GM21423 (cell line): ENCODE data around the gene AMIGO2.
"Not testable (repeated sequence)": the region's sequence is repeated elsewhere in the genome, so short reads cannot be mapped to it uniquely, and the experiment has no call there.

Source experiments
- ATAC-seq: cut with Tn5 transposase; IDR thresholded peaks from one replicate; pipeline ENCODE4 v1.9.1; 2021; ENCODE audit warnings: mild to moderate bottlenecking, moderate library complexity; ENCODE audit not compliant: unreplicated experiment

AMIGO2 gene, protein sequence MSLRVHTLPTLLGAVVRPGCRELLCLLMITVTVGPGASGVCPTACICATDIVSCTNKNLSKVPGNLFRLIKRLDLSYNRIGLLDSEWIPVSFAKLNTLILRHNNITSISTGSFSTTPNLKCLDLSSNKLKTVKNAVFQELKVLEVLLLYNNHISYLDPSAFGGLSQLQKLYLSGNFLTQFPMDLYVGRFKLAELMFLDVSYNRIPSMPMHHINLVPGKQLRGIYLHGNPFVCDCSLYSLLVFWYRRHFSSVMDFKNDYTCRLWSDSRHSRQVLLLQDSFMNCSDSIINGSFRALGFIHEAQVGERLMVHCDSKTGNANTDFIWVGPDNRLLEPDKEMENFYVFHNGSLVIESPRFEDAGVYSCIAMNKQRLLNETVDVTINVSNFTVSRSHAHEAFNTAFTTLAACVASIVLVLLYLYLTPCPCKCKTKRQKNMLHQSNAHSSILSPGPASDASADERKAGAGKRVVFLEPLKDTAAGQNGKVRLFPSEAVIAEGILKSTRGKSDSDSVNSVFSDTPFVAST

DNA sequence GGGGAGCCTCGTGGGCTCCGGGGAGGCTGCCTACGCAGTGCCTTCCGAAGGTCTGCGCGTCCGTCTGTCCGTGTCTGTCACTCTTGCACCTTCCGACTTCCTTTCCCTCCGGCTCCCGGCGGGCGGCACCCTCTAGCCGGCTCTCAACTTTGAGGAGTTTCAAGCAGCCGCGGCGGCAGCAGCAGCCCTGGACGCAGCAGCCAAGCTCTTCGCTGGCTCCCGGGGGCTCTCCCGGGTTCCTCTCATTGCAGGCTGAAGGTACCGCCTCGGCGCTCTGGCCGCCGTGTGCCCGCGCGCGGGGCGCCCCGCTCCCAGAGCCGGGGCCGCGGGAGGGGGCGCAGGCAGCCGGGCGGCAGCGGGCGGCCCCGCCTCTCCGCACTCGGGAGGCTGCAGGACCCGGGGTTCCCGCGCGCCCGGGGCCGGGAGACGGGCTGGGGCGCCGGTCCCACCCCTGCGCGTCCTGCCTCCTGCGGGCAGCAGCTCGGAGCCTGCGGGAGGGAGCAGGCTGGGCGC lies at the start of gene AMIGO2, which contains the start of gene PCED1B:
Gene AMIGO2 (minus strand): TSS at position 492 of the 513 bp plus-strand sequence. CDS start 957 bp downstream, outside the sequence.
Gene PCED1B (plus strand): TSS at position 154 of the 513 bp plus-strand sequence. CDS start 155,443 bp downstream, outside the sequence.
- ATAC-seq, result peak; percentile 70

DNA sequence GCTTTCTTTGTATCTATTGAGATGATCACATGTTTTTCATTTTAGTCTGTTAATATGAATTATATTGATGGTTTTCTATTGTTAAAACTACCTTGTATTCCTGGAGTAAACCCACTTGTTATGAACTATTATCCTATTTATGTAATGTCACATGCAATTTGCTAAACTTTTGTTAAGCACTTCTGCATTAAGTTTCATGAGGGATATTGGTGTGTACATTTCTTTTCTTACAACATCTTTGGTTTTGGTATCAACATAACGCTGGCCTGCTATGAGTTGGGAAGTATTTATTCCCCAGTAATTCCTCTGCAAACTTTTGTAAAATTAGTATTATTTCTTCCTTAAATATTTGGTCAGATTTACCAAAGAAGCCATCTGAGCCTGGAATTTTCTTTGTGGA lies 46.5 kb upstream of the AMIGO2 start:
- ATAC-seq, result no peak

DNA sequence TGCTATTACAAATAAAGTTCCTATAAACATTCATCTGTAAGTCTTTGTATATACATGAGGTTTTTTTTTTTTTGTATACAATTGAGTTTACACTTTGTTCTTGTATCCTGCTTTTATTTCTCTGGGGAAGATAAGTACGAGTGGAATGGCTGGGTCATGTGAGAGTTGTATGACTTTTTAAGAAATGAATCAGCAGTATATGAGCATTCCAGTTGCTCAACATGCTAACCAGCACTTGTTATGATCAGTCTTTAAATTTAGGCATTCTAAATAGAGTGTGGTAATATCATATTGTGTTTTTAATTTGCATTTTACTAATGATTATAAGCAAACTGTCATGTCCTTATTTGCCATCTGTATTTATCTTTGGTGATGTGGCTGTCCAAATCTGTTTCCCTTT lies 44.7 kb upstream of the AMIGO2 start:
- ATAC-seq, result no peak

DNA sequence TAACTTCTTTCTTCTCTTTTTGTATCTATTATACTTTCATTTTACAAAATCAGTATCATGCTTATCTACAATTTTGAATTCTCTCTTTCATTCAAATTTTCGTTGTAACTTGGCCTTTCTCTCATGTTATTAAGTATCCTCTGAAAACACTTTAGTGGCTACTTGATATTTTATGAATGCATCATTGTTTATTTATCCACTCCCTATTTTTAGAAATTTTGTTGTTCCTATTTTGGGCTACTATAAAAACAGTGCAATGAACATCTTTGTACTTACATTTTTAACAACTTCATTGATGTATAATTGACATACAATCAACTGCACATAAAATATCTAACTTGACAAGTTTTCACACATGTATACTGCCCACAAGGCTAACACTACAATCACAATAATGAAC lies 44.0 kb upstream of the AMIGO2 start:
- ATAC-seq, result no peak

DNA sequence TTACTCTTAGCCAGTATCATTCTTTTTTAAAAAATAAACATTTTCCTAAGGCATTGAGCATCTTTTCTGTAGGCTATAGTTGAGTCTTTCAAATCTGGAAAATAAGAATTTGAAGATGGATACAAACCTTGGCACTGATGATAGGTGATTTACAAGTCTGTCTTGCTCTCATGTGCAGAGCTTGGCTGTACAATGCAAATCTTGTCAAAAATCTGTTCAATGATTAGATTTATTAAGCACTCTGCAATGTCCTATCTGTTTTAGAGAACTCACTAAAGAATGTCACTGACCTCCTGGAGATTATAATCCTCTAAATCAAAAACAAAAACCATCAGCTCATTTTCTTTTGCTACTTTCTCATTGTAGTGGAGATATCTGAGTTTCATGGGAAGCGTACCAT lies 42.8 kb upstream of the AMIGO2 start:
- no peak for ATAC-seq

DNA sequence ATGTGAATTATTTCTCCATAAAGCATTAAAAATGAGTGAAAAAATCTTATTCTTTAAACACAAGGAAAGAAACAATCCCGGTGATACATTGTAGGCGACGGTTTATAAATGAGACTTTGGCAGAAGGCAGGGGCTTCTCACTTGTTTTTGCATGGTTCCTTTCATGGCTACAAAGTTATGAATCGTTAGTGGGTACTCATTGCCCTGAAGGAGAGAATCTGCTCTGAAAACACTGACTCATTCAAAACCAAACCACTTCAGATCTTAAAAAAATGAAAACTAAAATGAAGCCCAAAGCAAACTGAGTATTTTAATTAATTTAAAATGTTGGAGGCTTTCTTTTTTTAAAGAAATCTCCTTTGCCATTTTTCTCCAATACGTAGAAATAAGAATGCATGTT lies 41.4 kb upstream of the AMIGO2 start:
- ATAC-seq, result no peak

DNA sequence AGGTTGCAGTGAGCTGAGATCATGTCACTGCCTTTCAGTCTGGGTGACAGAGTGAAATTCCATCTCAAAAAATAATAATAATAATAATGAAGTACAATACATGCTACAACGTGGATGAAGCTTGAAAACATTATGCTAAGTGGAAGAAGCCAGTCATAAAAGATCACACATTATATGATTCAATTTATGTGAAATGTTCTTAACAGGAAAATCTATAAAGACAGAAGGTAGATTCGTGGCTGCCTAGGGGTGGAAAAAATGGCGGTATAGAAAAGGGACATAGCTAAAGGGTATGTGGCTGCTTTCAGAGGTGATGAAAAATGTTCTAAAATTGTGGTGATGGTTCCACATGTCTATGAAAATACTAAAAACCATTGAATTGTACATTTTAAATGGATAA lies 41.0 kb upstream of the AMIGO2 start:
- ATAC-seq, result no peak

DNA sequence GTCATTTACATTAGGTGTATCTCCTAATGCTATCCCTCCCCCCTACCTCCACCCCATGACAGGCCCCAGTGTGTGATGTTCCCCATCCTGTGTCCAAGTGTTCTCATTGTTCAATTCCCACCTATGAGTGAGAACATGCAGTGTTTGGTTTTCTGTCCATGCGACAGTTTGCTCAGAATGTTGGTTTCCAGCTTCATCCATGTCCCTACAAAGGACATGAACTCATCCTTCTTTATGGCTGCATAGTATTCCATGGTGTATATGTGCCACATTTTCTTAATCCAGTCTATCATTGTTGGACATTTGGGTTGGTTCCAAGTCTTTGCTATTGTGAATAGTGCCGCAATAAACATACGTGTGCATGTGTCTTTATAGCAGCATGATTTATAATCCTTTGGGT lies 37.5 kb upstream of the AMIGO2 start:
- ATAC-seq, result not testable (repeated sequence)

DNA sequence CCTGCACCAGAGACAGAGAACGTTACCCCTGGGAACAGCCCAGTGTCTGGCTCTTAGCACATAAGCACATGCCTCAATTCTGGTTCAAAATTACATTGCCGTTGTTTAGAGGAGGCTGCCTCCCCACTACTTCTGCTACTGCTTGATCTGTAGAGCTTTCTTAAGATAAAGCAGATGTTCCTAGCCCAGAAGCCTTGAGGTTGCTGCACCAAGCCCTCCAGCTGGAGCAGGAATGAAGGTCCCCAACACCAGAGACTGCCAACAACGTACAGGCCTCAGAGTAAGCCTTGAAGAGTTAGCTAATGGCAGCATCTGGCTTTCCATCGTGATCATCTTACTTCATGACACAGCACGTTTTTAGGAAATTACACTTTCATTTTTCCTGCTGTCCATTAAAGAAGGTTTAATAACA lies 34.7 kb upstream of the AMIGO2 start:
- no peak for ATAC-seq

DNA sequence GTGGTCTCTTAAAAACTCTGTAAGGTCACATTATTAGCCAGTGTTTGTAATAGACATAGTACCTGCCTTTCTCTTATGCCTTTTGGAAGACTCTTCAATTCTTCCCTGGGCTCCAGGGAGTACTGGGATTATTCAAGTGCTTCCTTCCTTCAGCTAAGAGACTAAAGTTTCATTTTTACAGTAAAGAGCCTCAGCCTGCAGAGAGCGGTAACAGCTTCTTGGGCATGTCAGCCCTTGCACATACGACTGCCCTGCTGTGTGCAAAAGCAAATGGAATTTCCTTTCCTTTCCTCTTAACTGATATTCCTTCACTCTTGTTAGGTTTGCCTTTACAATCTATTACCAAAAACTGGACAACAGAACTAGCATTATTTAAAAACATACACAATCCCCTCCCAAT lies 32.9 kb upstream of the AMIGO2 start:
- no peak for ATAC-seq

DNA sequence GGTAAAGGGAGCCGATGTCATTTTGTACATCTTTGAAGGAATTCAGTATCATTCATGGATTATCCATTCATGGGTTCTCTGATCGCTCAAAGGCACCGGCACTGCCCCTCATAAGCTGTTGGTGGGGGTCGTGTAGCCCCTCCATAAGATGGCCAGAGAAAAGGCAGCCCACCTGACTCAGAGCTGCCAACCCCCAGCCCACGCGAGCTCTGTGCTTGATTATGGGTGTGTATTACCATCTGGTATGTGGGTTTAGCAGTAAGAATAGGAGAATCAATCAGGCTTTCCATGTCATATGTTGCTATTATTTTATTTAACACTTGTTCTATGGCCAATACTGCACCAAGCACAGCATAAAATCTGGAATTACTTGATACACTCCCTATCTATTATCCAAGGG lies 32.1 kb upstream of the AMIGO2 start:
- no peak for ATAC-seq

DNA sequence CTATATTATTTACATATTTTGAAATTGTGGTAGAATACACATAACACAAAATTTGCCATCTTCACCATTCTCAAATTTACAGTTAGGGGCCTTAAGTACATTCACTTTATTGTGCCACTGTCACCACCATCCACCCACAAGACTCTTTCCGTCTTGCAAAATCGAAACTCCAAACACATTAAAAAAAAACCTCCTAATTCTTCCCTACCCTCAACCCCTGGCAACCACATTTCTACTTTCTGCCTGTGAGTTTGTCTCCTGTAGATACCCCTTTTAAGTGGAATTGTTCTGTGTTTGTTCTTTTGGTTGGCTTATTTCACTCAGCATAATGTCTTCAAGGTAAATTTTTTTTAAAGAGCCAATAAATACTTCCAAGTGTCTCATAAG lies 31.6 kb upstream of the AMIGO2 start:
- ATAC-seq, result no peak

DNA sequence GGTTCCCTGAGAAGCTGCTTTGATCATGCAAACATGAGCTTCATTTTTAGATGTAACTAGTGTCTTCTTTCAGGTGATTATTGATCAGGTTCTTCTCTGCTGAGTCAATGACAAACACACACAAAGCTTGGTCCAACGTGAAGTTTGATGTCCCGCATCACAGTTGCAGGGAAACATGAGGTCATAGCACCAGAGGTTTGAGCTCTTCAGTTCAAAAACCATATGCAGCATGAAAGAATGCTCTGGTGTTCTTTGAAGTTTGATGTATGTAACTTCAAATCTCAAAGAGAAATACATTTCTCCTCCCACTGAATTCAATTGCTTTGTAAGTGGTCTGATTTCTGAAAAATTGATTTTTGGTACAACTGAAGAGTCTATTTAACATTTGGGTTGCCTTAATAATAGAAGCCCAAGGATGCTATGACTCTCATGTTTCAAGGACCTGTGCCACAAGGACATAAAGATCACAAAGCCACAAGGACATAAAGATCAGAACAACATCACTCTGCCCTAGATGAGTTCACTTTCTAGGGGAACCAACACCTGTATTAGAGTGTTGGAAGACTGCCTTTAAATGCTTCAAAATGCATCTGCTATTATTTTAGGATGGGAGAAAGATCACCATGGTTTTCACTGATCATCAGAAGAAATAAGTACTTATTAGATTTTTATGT lies 31.1 kb upstream of the AMIGO2 start:
- no peak for ATAC-seq

DNA sequence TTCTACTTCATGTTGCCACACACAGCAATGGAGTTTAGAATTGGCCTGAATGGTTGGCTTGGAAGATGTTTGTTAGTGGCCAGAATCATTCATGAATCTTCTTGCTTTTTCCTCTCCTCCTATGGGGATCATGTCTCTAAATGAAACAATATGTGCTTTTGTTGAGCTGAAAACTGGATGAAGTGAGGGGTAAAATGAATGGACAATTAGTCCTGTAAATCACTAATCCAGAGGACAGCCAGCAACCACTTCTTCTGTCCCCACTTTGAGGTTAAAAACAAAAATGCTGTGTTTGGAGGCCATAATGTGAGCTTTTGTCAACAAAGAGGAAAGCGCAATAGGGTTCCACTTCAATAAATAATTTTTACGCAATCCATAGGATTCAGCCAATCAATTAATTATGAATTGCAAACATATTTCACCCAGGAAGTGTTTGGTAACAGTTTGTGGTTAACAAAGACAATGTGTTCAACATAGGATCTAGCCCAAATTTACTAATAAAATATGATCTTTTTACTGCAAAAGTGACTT lies 30.3 kb upstream of the AMIGO2 start:
- no peak for ATAC-seq

DNA sequence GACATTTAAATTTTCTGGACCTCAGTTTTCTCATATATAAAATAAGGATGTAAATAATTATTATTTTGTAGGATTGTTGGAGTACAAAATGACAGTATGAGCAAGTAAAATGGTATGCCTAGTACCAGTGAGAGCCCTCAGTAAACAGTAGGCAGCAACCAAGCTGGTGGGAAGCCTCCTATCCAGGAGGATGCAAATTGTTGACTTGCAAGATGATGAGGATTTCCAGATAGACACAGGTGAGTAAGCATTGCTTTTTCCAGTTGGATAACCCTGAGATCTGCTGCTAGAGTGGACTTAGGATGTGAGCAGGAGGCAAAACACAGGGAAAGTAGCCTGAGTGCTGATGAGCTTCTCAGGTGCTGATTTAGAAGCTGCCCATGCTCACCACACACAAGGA lies 28.2 kb upstream of the AMIGO2 start:
- no peak for ATAC-seq

DNA sequence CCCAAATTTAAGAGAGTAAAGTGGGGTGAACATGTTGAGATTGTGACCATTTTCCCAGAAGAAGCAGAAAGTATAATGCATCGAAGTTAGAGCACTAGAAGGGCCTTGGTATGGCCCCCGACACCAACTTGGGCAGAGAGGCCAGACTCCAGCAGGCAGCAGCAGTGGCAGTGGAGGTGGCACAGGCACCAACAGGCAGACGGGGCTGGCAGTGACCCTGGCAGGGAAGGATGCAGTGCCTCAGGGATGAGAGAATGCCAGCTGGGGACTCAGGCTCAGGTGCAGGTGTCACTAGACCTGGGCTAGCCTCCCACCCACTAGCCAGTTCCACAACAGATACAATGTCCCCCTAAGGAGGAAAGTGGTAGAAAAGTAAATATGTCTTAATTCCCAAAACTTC lies 27.7 kb upstream of the AMIGO2 start:
- ATAC-seq, result no peak

DNA sequence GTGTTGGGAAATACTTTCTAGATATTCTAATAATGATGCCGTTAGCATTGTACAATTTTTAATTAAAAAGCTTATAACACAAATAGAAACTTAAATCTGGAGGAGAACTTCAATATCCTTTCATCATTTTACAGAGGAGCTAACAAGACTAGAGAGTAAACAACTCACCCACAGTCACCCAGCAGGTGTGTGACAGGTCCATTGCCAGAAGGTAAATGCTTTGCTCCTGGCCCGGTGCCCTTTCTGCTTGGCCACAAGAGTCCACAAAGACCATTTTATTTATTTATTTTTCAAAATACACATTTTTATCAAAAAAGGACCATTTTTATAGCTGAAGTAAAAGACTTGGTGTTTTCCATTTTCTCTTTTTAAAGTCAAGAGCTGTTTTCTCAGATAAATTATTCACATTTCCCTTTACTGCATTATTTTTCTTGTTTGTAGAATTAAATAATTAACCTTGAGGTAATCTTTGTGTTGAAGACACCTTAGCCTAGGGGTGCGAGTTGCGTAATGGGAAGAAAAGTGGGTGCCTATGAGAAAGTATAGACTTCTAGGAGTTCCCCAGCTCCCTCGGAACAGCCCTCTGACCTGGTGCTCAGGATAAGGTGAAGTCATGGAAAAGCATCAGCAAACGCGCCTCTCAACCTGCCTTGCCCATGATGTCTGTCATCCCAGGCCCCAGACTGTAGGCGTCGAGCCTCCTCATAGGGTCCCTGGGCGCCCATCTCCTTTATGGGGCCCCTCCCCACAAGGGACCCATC lies 26.3 kb upstream of the AMIGO2 start:
- no peak for ATAC-seq

DNA sequence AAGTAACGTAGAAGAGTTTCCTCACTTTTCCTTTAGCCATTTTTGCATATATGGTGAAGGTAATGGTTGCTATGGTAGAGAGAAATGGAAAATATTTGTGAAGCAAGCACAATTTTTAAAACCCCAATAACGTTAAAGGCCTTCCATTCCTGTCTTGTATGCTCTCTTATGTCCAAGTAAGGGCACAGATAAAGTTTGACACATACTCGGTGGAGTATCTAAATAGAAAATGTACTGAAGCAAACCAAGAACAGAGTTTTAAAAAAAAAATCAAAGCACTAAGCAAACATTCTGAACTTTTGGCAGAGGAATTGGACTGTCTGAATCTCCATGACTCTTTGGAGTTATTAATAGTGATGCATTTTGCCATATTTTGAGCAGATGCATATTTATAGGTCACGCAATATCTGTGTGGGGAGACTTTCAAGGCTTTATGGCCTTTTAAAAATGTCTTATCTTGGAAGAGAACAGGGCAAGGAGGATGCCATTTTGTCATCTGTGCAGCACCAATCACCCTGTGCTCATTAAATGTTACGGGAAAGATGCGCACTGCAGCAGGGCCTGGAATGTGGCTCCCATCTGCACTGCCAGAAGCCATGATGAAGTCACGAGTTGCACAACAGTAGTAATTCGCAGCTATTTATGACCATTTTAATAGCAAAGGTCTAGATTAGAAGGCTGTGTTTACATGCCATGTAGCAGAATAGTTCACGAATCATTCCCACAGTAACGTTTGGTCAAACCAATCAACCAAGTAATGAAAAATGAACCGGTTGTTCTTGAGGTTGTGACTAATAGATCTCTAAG lies 23.3 kb upstream of the AMIGO2 start:
- no peak for ATAC-seq

DNA sequence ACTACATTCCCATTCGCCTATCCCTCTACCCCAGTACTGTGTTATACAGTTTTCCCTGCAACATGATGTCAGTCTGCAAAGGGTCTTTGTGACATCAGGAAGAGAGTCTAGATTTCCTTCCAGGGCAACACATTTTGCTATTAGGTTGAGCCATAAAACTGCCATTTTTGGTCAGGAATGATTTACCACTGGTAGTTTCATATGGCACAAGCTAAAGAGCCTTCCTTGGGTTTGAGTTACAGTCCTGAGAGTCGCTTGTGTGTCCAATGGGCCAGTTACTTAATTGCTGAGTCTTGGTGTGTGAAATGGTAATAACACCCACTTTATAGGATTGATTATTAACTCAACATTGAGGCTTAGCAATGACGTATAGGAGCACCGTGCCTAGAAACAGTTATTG lies 22.6 kb upstream of the AMIGO2 start:
- no peak for ATAC-seq

DNA sequence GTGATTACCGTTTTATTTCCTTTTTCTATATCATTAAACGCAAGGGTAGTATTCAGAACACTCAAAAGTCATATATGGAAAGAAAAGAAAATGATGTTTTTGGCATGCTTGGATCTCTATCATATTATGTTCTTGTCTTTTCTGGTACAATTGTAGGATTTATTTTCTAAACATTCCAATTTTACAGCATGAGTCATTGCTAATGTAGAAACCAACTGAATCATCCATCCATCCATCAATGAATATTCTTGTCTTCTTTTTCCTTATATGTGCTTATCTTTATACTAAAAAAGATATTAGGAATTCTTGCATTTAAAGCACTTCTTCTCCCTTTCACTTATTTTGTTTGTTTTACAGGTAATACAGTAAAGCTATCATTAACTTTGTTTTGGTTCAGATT lies 20.4 kb upstream of the AMIGO2 start:
- ATAC-seq, result no peak
